ENCODE measurements around the gene KCNT2.

The KCNT2 gene

GRCh38 chr1:196387766-196388165 lies 220.5 kb downstream of the KCNT2 start:
- DNase-seq = no peak

- no peak for DNase-seq
Observed at GRCh38 chr1:196385109-196385508, 223.1 kb downstream of the KCNT2 start.

DNA sequence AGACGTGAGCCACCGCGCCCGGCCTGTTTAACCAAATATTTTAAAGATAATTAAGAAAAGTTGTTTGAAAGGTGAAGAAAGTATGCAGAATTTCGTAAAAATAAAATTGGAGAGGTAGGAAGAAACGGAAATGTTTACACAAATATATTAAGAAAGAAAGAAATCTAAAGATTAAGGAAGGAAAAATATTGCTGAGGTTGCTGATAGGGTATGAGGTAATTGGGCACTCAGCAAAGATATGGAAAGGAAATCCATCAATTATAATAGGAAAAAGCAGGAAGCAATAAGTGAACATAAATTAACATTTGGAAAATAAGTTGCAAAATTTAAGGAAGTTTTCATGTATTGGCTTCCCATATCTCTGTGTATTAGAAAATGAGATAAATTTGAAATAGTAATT lies 225.9 kb downstream of the KCNT2 start:
- no peak for DNase-seq

GRCh38 chr1:196381544-196381943 lies 226.7 kb downstream of the KCNT2 start:
- DNase-seq = no peak

DNA sequence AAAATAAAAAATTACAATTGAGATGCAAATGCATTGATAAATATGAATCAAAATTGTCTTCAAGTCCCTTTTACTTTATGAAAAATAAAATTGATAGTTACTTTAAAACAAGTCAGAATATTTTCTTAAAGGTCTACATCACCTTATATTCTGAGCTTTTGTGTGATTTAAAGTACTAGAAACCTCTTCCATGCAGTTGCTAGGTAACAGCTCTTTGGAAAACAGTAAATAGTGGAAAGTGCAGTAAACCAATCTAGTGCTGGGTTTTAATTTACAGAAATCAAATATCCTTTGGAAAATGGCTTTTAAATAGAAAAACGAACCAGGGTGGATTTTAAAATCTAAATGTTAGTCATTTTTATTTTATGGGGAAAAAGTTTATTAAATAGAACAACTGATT lies 227.9 kb downstream of the KCNT2 start:
- no peak for DNase-seq

- DNase-seq = no peak
Observed at GRCh38 chr1:196377811-196378210, 230.4 kb downstream of the KCNT2 start.

- DNase-seq = no peak
Observed at GRCh38 chr1:196376630-196377328, 231.5 kb downstream of the KCNT2 start.

DNA sequence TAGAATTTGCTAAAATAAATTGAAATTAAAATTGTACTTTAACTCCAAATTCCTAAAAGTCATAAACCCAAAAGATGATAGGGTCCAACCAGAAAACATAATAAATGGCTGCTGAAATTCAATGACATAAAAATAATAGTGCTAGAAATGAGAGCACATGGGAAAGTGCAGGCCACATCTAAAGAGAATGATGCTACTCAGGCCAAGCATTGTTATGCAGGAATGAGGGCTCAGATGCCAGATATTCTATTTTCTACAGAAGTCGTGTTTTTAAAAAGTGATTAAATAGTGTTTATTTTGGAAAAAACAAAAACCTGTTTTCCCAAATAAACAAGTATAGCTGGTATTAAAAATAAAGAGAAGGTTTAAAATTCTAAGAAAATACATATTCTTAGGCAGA lies 234.4 kb downstream of the KCNT2 start:
- no peak for DNase-seq

DNA sequence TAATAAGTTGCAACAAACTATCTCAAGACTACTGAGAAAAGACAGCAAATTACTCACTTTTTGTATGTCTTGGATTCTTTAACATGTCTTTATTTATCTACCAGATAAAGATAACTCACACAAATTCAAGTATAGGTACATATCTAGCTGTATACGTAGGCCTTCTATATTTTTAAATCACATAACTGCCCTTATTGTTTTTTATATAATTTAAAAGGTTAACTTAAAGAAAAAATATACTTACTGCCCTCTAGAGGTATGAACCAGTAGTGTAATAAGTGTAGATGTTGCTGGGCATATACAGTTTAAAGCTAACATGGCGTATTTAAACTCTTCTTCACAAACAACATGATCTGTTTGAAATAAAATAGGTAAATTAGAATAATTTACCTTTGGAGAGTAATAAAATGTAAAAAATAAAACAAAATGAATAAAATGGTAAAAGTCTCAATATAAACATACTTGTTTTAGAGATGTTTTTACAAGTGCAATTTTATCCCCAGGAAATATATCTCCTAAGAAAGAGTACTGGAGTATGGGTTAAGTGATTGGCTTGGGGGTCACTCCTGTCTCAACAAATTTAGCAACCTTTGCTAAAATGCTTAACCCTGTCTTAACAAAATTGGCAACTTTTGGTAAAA lies 235.2 kb downstream of the KCNT2 start:
- peak; percentile 24 for DNase-seq

DNA sequence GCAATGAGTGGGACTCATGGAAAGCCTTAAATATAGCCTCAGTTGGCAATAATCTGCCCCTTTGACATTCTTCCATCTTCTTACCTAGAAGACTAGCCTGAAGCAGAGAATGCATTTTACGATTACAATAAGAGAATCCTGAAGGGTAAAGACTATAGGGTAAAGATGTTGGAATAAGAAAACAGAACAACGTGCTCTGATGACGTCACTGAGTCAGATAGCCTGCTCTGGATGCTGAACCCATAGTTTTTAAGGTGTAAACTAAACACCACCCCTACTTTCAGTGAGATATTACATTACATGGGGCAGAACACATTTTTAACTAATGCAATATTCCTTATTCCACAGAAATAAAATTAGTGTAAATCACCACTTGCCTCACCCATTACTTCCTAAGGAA lies 240.4 kb downstream of the KCNT2 start:
- no peak for DNase-seq

GRCh38 chr1:196366817-196367495 lies 241.3 kb downstream of the KCNT2 start:
- no peak for DNase-seq

- no peak for DNase-seq
Observed at GRCh38 chr1:196361112-196361714, 247.0 kb downstream of the KCNT2 start.

DNA sequence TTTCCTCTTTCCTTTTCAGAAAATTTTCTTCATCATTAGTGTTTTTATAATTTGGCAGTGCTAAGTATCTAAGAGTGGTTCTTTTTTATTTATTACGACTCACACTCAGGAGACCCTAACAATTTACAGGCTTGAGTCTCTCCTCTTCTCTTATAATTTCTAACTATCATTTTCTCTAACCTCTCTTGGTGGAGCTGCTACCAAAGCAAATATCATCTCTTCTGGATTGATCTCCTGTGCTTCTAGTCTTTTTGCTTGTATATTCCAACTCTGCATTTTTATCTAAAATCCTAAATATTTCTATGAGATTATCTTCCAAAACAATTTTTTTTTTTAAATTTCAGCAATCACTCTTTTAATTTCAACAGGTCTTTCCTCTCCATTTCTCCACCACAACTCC lies 250.3 kb downstream of the KCNT2 start:
- DNase-seq = no peak

DNA sequence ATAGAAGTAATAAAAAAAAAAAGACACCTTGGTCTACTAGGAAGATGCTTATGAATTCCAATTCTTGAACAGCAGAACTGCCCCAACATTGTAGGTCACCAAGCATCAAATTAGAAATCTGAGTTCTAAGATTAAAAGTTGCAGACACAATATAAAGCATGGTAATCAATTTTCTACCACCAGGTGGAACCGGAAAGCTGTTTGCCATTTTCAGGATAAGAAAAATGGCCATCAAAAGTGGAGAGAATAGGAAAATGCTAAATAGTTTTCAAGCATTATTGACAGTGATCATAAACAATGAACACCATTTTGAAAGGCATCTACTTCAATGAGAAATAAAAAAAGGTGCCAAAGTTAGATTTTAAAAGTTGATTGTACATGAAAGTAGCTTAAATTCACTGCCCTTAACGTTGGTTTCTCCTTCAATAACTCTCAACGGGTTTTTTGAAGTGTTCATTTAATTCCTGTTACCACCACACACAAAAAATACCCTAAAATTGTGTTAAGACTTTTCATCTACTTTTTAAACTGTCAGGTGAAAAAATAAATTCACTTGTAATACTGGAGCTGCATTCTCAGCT lies 252.9 kb downstream of the KCNT2 start:
- no peak for DNase-seq

DNA sequence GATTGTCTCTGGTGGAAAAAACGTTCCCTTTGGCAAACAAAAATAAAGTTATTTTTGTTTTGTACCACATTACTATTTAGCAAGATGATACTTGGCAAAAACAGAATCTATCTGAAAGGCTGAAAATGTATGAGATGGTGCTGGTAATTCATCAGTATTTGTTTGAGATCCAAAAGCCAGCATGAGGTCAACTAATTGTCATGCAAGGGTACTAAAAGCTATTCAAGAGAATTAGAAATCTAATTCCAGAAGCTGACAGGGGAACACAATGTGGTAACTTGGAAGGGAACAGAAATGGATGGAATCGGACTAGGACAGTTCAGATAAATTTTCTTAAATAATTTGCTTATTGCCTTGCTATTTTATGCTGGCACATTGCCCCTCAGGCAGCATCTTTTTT lies 263.8 kb downstream of the KCNT2 start:
- no peak for DNase-seq

DNA sequence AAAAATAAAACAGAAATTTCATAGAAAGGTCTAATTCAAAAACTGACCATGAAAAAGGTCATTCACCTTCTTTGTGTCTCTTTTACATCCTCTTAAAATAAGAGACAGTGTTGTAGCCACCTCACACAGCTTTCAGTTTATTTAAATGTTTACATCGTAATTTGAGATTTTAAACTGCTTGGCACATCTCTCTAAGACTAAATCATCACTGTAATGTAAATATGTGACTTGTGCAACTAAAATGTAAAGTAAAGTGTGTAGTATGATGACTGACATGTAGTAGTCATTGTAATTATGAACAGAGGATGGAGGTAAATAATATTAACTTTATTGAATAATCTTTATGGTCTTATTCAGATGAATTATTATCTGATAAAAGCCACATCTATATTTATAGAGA lies 283.9 kb downstream of the KCNT2 start:
- no peak for DNase-seq

DNA sequence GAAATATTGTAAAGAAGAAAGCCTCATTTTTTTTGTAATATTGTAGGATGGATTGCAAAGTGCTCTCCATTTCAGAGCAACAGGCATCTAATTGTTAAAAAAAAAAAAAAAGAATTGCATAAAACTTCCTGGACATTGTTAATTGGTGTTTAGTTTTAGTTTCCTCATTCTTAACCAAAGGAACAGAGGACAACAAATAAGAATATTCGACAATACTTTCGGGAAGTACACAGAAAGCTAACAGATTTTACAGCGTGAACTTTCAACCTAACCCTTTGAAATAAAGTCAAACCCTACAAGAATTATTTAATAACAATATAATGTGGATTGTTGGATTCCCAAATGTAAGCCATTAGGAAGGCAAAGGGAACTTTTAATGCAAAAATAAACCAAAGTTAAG lies 284.4 kb downstream of the KCNT2 start:
- no peak for DNase-seq

GRCh38 chr1:196319301-196319700 lies 288.9 kb downstream of the KCNT2 start:
- DNase-seq = no peak

DNA sequence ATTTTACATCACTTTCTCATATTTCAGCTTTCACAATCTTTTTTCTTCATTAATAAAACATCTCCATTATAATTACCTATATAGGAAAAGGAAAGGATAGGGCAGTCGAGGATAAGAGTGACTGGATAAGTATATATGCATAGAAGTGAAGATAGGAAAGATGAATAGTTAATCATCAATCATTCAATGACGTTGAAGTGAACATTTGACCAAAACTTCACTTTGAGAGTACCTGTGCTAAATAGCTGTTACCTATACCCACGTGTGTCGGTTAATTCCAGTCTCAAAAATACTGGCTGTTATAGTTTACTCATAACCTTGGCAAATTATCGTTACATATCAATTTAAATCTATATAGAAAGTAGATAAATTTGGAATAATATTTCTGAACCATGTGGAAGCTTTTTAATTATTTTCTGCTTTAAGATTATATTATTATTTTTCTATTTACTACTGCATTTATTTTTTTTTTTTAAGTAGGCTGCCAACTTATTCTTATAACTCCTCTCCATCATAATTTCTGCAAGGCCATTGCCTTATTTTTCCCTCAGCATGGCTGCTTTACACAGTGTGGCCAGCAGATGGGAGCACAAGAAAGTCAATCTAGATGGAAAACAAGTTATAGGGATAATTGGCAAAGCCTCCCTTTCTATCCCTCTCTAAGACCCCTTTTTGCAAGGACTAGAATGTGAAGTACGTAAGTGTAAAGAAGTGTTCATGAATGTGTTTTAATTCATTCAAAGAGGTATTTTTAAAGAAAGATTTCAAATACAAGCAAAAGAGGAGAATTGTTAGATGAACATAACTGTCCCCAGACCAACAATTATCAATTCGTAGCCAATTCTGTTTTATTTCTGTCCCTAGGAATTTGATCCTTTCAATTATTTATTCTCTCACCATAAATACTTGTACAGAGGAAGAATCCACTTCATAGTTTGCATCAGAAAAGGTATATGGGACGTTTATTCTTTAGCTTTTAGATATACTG lies 290.4 kb downstream of the KCNT2 start:
- no peak for DNase-seq

DNA sequence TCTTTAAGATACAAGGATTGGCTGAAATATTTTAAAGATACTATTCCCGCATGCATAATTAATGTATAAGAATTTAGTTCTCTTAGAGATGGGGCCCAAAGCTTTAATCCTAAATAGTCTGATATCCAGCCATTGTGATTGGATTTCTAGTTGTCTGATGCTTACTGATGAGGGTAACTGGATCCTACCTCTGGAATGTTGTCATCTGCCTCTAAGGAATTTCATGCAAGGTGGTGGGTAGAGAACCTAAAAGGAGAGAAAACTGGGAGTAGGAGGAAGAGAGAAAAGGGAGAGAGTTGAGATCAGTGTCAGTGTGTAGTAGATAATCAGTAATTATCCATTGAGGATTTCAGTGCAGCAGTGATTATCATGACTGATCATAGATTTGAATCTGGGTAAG lies 295.5 kb downstream of the KCNT2 start:
- DNase-seq = no peak

- no peak for DNase-seq
Observed at GRCh38 chr1:196309386-196309785, 298.9 kb downstream of the KCNT2 start.

GRCh38 chr1:196308176-196308575 lies 300.1 kb downstream of the KCNT2 start:
- no peak for DNase-seq
